Activated CD4-positive, CD25-positive, alpha-beta regulatory T cell treated with anti-CD3 and anti-CD28 coated beads, Interleukin-2, amount 50 U/mL, for 16 hours (primary cell): ENCODE data around the gene BAHD1.

Experiments used
- DNase-seq: peaks from one replicate; pipeline ENCODE4 v3.0.0-alpha.2; 2020; ENCODE audit warnings: low read depth, low spot score

BAHD1 gene

DNA sequence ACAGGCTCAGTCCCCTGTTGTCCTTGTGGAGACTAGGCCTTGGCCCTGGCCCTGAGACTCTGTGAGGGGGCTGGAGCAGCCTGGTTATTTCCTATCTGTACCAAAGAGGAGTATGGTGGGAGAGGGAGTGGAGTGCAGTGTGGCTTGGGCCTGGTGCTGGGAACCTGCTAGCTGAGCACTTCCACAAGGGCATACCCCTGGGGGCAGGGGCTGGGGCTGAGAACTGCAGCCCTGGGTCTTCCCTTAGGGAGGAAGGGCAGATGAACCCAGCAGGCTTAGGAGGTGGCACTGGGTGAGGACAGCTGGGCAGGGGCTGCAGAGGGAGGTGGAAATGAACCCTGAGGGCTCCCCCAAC is 26.5 kb downstream of the BAHD1 start:
- DNase-seq = no peak

DNA sequence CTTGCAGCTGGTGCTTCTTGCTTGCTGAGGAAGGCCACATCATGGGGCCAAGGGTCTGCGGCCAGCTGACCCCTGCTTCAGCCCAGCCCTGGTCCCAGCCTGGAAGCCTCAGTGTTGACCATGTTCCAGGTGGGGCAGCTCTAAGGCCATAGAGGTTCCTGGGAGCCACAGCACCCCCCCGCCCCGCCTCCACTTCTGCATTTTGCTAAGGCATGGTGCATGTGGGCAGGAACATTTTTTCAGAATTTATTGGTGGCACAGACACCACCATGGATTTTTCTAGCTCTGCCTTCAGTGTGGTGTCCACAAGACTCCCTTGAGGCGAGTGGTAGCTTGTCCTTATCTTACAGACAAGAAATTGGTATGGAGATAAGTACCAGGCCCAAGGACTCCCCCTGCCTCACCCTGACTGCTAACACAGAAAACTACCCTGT is 28.2 kb downstream of the BAHD1 start:
- DNase-seq = no peak

DNA sequence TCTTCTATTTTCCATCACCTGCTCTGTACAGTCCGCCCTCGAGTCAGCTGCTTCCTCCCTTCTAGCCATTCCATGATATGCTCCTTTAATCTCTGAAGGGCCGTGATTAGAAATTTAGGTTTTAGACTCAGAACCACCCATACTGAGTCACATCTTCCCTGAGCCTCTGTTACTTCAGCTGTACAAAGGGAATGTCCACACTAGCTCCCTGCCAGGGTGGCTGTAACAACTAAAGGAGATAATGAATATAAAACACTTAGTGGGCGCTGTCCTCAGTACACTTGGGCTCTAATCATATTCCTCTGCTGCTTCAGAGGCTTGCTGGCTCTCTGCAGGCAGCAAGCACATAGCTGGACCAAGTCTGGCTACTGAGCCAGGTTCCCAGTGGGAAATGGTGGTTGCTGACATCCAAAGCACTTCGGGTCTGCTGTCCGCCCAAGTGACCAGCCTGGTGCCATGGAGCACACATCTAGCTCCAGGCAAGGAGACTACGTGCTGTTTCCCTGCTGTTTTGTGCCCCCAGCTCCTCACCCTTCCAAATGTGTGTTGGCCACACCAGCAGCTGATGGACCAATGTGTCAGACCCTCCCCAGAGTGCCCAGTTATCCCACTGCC is 29.1 kb downstream of the BAHD1 start:
- DNase-seq = no peak

DNA sequence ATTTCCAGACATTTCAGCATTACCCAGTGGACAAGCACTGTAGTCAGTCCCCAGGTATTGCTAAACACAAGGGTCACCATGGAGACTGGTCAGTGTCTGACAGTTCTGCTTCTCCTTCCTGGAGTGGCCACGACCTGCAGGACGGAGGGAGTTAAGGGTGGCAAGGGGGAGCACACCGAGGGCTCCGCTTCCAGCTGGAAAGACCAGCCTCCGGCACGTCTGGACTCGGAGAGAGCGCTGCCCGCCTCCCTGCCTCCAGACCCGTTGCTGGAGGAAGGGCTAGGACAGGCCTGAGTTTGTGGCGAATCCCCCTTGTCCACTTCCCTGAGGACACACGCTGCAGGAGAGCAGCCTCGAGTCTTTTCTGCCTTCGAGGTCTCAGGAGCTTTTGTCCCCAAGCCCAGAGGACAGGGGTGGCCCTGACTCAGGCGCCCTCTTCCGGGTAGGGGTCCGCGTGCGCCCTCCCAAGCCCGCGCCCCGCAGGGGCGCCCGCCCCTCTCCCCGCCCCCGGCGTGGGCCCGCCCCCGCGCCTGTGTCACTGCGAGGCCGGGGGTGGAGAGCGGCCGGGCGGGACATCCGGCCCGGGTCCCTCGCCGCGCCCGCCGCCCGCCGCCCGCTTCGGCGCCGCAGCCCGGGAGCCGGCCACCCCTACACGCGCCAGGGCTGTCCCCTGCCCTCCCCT is 29.8 kb downstream of the BAHD1 start, which contains the start of gene CHST14:
CHST14 (plus strand) TSS at position 562 of the 682 bp plus-strand sequence. CDS start 230 bp downstream, outside the sequence.
- DNase-seq = peak; percentile 39

DNA sequence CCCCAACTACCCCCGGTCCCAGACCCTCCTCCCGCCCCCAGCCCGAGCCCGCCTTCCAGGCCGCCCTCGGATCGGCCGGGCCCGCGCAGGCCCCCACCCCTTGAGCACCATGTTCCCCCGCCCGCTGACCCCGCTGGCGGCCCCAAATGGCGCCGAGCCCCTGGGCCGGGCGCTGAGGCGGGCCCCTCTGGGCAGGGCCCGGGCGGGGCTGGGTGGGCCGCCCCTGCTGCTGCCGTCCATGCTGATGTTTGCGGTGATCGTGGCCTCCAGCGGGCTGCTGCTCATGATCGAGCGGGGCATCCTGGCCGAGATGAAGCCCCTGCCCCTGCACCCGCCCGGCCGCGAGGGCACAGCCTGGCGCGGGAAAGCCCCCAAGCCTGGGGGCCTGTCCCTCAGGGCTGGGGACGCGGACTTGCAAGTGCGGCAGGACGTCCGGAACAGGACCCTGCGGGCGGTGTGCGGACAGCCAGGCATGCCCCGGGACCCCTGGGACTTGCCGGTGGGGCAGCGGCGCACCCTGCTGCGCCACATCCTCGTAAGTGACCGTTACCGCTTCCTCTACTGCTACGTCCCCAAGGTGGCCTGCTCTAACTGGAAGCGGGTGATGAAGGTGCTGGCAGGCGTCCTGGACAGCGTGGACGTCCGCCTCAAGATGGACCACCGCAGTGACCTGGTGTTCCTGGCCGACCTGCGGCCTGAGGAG is 30.5 kb downstream of the BAHD1 start:
- no peak for DNase-seq

DNA sequence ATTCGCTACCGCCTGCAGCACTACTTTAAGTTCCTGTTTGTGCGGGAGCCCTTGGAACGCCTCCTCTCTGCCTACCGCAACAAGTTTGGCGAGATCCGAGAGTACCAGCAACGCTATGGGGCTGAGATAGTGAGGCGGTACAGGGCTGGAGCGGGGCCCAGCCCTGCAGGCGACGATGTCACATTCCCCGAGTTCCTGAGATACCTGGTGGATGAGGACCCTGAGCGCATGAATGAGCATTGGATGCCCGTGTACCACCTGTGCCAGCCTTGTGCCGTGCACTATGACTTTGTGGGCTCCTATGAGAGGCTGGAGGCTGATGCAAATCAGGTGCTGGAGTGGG is 31.0 kb downstream of the BAHD1 start:
- DNase-seq = no peak

DNA sequence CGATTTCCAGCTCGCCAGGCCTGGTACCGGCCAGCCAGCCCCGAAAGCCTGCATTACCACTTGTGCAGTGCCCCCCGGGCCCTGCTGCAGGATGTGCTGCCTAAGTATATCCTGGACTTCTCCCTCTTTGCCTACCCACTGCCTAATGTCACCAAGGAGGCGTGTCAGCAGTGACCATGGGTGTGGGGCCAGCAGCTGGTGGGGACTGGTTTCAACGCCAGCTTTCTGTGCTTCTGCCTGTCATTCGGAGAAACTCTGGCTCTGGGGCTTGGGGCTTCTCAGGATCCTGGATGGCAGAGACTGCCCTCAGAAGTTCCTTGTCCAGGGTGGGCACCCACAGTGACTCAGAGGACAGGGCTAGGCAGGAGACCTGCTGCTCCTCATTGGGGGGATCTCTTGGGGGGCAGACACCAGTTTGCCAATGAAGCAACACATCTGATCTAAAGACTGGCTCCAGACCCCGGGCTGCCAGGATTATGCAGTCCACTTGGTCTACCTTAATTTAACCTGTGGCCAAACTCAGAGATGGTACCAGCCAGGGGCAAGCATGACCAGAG is 31.5 kb downstream of the BAHD1 start:
- no peak for DNase-seq

DNA sequence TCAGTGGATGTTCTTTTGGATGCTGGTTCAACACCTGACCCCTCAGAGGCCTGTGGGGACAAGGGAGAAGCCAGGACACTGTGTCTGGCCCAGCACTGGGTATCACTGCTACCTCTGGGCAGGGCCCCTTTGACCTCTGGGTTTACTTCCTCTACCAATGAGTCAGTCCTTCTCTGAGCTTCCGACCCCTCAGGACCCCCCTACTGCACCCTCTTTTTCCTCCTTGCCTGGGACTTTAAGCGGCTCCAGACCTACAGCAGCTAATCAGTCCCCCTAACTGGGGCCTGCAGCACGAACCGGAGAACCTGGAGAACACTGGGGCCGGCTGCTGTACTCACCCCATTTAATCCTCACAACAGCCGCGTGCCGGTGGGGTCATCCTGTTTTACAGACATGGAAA is 33.8 kb downstream of the BAHD1 start:
- DNase-seq = no peak

DNA sequence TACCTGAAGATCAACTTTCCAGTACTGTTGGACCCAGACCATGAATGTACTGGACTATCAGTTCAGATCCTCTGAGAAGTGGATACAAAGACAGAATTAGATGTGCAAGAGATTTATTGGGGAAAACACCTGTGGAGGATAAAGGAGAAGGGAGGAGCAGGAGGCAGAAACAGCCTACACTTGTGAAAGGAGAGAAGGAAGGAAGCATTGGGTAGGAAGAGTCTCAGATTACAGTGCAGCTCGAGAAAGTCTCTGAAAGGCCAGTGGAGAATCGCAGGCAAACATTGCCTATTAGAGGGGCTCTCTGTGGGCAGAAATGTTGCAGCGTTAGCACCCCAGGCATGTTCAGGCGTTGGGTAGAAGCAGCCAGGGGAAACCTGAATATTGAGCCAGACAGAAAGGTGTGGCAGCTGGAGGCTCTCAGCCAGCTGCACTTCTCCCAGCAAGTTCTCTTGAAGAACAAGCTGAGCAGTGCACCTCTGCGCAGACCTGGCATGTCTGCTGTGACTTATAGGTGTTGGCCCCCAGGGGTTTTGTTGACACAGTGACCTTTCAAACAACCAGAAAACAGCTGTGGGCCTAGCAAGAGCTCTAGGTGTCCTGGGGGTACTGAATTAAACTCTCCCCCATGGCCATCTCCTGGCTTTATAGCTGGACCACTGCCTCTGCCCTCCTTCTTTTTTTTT is 37.0 kb downstream of the BAHD1 start:
- no peak for DNase-seq

DNA sequence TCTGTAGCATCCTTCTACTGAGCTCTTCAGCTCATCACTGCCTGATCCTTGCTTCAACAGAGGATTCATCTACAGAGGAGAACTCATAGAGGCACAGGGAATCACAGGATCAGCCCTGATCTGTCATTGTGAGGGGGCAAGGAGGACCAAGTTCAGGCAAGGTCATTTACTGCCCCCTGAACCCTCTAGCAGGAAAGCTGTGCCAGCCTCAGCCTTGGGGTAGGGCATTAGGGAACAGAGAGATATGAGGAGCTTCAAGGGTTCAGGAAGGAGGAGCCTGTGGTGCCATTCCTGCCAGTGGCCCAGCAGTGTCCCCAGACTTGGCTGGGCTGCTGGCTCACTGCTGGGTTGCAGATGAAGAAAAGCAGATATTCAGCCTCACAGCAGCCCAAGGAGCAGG is 38.3 kb downstream of the BAHD1 start:
- no peak for DNase-seq

DNA sequence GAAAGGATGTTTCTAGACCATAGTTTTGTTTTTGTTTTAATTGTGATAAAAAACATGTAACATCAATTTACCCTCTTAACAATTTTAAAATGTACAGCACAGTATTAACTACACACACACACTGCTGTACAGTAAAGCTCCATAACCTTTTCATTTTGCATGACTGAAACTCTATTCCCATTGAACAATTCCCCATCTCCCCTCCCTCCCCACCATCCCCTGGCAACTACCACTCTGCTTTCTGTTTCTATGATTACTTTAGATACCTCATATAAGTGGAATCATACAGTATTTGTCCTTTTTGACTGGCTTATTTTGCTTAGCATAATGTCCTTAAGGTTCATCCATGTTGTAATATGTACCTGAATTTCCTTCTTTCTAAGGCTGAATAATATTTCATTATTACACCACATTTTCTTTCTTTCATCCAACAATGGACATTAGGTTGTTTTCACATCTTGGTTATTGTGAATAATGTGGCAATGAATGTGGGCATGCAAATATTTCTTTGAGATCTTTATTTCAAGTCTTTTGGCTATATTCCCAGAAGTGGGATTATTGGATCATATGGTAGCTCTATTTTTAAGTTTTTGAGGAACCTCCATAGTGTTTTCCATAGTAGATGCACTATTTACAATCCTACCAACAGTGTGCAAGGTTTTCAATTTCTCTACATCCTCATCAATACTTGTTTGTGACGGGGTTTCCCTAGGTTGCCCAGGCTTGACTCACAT is 40.8 kb downstream of the BAHD1 start:
- DNase-seq = no peak

DNA sequence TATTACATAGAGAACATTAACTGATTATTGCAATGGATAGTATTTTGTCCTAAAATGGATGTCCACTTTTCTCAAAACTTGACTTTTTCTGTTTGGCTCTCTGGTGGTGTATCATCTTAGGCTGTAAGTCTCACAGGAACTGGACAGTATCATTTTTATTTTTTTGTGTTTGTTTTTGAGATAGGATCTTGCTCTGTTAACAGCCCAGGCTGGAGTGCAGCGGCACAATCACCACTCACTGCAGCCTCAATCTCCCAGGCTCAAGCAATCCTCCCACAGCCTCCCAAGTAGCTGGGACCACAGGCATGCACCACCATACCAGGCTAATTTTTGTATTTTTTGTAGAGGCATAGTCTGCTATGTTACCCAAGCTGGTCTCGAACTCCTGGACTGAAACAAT is 43.2 kb downstream of the BAHD1 start:
- no peak for DNase-seq

DNA sequence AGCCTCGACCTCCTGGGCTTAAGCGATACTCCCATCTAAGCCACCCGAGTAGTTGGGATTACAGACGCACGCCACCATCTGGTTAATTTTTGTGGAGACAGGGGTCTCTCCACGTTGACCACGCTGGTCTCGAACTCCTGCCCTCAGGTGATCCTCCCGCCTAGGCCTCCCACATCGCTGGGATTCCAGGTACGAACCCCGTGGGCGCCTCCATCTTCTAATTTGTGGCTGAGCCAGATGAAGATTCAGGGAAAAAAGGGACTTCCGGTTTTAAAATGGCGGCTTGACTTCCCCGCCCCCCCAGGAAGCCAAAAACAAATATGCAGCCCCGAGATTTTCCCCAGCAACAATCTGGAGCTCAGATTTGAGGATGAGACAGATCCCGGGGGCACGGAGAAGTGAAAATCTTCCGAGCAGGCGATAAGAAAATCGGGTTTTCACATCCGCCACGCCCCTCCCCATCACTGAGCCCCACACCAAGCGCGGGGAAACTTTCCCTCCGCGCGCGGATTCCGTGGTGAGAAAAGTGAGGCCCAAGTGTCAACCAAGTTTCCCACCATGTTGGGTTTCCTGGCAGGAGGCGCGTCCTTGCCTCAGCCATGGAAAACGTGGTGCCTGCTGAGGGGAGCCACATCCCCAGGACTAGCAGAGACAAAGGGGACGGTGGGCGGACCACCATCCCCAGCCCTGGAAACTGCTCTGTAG is 45.5 kb downstream of the BAHD1 start:
- no peak for DNase-seq

DNA sequence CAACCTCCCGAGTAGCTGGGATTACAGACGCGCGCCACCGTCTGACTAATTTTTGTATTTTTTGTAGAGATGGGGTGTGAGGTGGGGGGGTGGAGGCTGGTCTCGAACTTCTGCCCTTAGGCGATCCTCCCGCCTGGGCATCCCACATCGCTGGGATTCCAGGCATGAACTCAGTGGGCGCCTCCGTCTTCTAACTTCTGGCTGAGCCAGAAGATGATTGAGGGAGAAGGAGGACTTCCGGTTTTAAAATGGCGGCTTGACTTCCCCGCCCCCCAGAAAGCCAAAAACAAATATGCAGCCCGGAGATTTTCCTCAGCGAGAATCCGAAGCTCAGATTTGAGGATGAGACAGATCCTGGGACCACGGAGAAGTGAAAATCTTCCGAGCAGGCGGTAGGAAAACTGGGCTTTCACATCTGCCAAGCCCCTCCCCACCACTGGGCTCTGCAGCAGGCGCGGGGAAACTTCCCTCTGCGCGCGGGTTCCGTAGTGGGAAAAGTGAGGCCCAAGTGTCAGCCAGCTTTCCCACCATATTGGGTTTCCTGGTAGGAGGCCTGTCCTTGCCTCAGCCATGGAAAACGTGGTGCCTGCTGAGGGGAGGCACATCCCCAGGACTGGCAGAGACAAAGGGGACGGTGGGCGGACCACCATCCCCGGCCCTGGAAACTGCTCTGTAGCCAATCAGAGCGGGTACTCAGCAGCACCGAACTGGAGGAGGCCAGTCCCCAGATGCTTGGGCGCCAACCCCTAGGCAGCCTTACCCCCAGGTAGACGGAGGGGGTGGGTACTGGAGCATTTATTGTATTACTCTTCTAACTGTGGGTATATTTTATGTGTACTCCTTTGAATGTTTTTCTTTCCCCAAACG is 47.3 kb downstream of the BAHD1 start:
- DNase-seq = no peak

DNA sequence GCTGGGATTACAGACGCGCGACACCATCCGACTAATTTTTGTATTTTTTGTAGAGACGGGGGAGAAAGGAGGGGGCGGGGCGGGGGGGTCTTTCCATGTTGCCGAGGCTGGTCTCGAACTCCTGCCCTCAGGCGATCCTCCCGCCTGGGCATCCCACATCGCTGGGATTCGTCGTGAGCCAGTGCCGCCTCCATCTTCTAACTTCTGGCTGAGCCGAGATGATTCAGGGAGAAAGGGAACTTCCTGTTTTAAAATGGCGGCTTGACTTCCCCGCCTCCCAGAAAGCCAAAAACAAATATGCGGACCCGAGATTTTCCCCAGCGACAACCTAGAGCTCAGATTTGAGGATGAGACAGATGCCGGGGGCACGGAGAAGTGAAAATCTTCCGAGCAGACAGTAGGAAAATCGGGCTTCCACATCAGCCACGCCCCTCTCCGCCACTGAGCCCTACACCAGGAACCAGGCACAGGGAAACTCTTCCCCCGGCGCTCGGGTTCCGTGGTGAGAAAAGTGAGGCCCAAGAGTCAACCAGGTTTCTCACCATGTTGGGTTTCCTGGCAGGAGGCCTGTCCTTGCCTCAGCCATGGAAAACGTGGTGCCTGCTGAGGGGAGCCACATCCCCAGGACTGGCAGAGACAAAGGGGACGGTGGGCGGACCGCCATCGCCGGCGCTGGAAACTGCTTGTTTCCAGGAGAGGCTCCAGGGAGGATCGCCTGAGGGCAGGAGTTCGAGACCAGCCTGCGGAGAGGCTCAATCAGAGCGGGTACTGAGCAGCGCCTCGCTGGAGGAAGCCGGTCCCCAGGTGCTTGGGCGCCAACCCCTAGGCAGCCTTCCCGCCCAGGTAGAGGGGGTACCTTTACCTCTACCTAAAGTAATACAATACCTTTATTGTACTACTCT is 48.8 kb downstream of the BAHD1 start:
- no peak for DNase-seq

DNA sequence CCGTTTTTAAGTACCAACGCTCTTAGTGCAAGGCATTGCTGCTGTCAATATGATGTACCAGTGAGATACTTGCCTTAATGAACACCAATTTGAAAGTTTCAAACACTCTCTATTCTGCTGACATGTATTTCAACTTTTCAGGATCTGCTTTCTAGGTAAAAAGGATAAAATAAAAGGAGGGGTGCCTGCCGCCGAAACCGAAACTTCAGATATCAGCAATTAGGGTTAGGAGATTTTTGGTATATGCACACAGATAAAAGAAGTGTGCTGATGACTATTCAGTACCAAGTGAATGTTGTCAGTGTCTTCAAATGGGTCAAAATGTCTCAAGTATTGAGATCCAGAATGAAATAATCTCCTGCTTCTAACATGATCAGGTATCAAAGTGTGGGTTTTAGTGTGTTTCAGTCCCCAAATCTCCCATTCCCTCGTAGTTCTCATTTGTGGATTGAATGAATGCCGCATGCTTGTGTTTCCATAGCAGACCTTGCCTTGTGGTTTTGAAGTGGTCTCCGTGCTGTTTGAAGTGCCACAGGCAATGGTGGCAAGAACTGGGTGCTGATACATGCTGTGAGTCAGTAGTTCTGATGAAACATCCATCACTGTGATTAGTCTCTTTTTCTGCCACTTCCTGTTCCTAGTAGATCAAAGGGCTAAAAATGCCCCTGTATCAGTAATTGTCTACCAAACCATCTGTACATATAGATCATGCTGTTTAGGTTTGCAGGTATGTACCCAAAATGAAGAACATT is 52.5 kb downstream of the BAHD1 start:
- DNase-seq = peak; percentile 33

DNA sequence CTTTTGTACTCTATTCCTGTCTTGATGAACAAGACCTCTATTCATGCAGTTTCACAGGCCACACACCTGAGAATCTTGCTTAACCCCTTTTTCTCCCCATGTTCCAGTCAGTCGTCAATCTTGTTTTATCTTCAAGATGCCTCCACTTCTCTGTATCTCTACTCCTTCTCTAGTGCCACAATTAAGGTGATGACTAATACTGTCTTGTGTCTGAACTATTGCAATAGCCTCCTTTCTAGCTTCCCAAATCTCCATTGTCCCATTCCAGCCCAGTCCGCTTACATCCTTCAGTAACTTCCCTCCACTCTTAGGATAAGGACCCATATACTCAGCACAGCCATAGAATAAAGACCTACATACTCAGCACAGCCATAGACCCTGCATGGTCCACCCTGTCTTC is 54.8 kb downstream of the BAHD1 start:
- DNase-seq = no peak

DNA sequence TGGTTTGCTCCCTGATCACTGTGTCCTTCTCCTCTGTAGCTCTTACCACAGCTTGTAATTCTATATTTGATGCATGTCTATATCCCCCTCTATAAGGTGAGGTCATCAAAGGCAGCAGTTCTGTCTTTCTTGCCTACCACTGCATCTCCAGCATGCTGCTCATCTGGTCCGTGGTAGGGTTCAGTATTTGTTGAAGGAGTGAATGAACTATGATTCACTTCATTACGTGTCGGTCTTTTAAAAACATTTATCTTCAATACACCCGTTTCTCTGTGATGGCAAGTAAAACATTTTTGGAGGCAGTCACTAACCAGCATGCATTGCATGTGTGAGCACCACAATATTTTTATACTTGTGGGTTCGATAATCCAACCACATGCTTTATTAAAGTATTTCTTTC is 57.7 kb downstream of the BAHD1 start:
- no peak for DNase-seq
